ENCODE results near the gene XRN1.

Gene XRN1

GRCh38 chr3:142447852-142448823 lies at the start of gene XRN1:
TSS of gene XRN1 (minus strand) at chr3:142448037. CDS start at chr3:142447944, 93 bp downstream.
- FAIRE-seq (peak; percentile 82), DNase-seq (ENCODE audit: insufficient read length, low spot score) (peak; percentile 89)
- TF ChIP-seq POLR2A (IDR thresholded peaks at IDR 0.05; ENCODE audit: low read depth, low read length): peak; percentile 26; the same call in 1 of the 2 replicates

DNA sequence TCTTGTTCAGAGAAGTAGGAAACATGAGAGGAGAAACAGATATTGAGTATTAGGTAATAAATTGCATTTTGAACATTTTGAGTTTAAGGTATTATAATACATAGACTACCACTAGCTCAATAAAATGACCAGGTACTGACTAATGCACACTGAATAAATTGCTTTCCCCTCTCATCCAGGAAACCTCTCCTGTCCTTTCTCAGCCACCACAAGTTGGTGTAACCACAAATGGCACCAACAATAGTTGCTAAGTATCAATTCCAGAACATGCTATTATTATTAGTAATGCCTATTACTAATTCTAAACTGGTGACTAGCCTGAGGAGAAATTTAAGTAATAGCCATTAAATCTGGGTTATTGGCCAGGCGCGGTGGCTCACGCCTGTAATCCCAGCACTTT lies 47.3 kb upstream of the XRN1 start:
- TF ChIP-seq POLR2A (IDR thresholded peaks at IDR 0.05; ENCODE audit: low read depth, low read length): no peak
- no peak for FAIRE-seq
- no peak for DNase-seq (ENCODE audit: insufficient read length, low spot score)

- TF ChIP-seq POLR2A (IDR thresholded peaks at IDR 0.05; ENCODE audit: low read depth, low read length): no peak
- DNase-seq (ENCODE audit: insufficient read length, low spot score): no peak
- no peak for FAIRE-seq
These were observed 44.3 kb upstream of the XRN1 start for GRCh38 chr3:142492184-142492583.

GRCh38 chr3:142489572-142490323 lies 41.9 kb upstream of the XRN1 start:
- FAIRE-seq (no peak), DNase-seq (ENCODE audit: insufficient read length, low spot score) (no peak)

GRCh38 chr3:142484912-142485435 lies 37.1 kb upstream of the XRN1 start:
- TF ChIP-seq POLR2A (IDR thresholded peaks at IDR 0.05; ENCODE audit: low read depth, low read length): no peak

More at GRCh38 chr3:142489572-142490323, 41.9 kb upstream of the XRN1 start:
- no peak for TF ChIP-seq POLR2A (IDR thresholded peaks at IDR 0.05; ENCODE audit: low read depth, low read length)

DNA sequence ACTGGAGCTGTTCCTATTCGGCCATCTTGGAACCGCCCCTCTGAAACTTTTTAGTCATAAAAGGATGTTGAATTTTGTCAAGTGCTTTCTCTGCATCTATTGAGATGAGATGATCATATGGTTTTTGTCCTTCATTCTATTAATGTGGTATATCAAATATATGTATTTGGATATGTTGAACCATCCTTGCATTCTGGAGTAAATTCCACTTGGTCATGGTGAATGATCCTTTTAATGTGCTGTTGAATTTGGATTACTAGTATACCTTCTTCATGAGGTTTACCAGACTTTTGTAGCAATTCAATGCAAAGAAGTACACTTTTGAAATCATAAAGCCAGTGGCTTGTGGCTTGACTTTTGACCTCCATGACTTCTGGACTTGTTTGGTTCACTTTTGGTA lies 33.4 kb upstream of the XRN1 start:
- FAIRE-seq (no peak), DNase-seq (ENCODE audit: insufficient read length, low spot score) (no peak)
- no peak for TF ChIP-seq POLR2A (IDR thresholded peaks at IDR 0.05; ENCODE audit: low read depth, low read length)

More at GRCh38 chr3:142484912-142485435, 37.1 kb upstream of the XRN1 start:
- DNase-seq (ENCODE audit: insufficient read length, low spot score) (no peak), FAIRE-seq (no peak)

- FAIRE-seq: no peak
These were observed 23.0 kb upstream of the XRN1 start for GRCh38 chr3:142470826-142471225.

GRCh38 chr3:142468456-142468855 lies 20.6 kb upstream of the XRN1 start:
- DNase-seq (ENCODE audit: insufficient read length, low spot score) (no peak), FAIRE-seq (no peak)
- no peak for TF ChIP-seq POLR2A (IDR thresholded peaks at IDR 0.05; ENCODE audit: low read depth, low read length)

More at GRCh38 chr3:142470826-142471225, 23.0 kb upstream of the XRN1 start:
- no peak for TF ChIP-seq POLR2A (IDR thresholded peaks at IDR 0.05; ENCODE audit: low read depth, low read length)
- no peak for DNase-seq (ENCODE audit: insufficient read length, low spot score)

DNA sequence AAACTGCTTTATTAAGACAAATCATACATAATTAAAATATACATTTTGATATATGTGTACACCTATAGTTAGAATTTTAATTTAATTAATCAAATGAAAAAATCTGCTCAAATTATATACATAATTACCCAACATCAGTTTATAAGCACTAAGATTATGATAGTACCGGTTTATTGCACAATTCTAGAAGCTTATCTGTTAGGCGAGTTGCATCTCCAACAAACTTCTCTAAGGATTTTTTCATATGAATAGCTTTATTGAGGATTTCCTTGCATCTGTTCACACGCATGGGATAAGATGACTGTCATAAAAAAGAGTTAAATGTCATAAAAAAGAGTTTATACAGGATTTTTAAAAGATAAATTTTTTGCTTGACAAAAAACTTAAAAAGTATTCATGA lies 19.9 kb upstream of the XRN1 start:
- DNase-seq (ENCODE audit: insufficient read length, low spot score): no peak
- FAIRE-seq: no peak
- no peak for TF ChIP-seq POLR2A (IDR thresholded peaks at IDR 0.05; ENCODE audit: low read depth, low read length)

DNA sequence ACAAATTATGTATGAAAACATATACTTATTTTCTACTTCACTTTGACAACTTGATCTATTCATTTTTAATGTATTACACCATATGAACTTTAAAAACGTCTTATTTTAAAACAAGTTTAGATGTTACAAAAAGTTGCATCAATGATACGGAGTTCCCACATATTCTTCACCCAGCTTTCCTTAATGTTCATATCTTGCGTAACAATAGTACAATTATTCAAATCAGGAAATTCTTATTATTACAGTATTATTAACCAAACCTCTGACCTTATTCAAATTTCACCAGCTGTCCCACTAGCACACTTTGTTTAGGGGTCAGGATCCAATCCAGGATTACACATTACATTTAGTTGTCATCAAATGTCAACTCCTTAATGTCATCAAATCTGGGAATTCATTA lies 12.9 kb upstream of the XRN1 start:
- TF ChIP-seq POLR2A (IDR thresholded peaks at IDR 0.05; ENCODE audit: low read depth, low read length): no peak
- no peak for FAIRE-seq

GRCh38 chr3:142459929-142460328 lies 12.1 kb upstream of the XRN1 start:
- no peak for TF ChIP-seq POLR2A (IDR thresholded peaks at IDR 0.05; ENCODE audit: low read depth, low read length)
- FAIRE-seq: no peak

More for the DNA sequence above, 12.9 kb upstream of the XRN1 start:
- no peak for DNase-seq (ENCODE audit: insufficient read length, low spot score)

GRCh38 chr3:142459096-142459495 lies 11.3 kb upstream of the XRN1 start:
- no peak for TF ChIP-seq POLR2A (IDR thresholded peaks at IDR 0.05; ENCODE audit: low read depth, low read length)
- FAIRE-seq: no peak
- no peak for DNase-seq (ENCODE audit: insufficient read length, low spot score)

More at GRCh38 chr3:142459929-142460328, 12.1 kb upstream of the XRN1 start:
- no peak for DNase-seq (ENCODE audit: insufficient read length, low spot score)

DNA sequence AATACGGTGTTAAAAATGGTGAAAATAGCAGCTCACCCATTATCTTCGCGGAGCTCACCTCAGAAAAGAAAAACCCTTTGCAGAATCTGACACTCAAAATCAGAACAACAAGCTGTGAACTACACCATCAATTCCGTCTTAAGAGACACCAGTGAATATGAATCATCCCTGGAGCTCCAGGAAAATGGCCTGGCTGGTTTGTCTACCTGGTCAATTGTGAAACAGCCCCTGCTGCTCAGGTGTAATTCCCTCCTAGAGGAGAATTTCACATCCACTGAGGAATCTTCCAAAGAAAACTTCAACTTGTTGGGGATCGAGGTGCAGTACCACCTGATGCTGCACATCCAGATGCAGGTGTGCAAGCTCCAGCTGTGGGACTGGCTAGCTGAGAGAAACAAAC lies 3.0 kb upstream of the XRN1 start:
- no peak for FAIRE-seq
- DNase-seq (ENCODE audit: insufficient read length, low spot score): no peak
- TF ChIP-seq POLR2A (IDR thresholded peaks at IDR 0.05; ENCODE audit: low read depth, low read length): no peak

- FAIRE-seq (peak; percentile 69), DNase-seq (ENCODE audit: insufficient read length, low spot score) (no peak)
- TF ChIP-seq POLR2A (IDR thresholded peaks at IDR 0.05; ENCODE audit: low read depth, low read length): no peak
These were observed 2.4 kb upstream of the XRN1 start for GRCh38 chr3:142450189-142450588.

Data from H54 (cell line).